HCT116 (cell line): ENCODE data around the gene ZNF417. TPM values are rescaled to one million over a fixed set of nuclear protein-coding genes. Genes with fewer than 3 reads are reported as not detected.
"Not testable (repeated sequence)": the region's sequence is repeated elsewhere in the genome, so short reads cannot be mapped to it uniquely, and the experiment has no call there.

Experiments used
- ATAC-seq: fragments of 200-7000 bp; cut with Tn5 transposase; 2 replicates; pipeline ENCODE4 v1.9.1; 2020; ENCODE audit warnings: mild to moderate bottlenecking, moderate library complexity
- BruUV-seq: library from RNA; stranded (reverse); fragments of 400-500 nt; replicated peaks from 2 replicates; lab custom pipeline; 2021; lab: Mats Ljungman, UMichigan
- CTCF ChIA-PET: fragments of 300-600 bp; sonication (Branson Sonifier 250); formaldehyde crosslinking; loops from one replicate; lab custom pipeline; 2021; ENCODE audit warnings: antibody characterized with exemption; lab: Charles Lee
- POLR2A ChIA-PET: fragments of 300-600, 350-600 bp; sonication (Branson Sonifier 250); formaldehyde crosslinking; loops from one replicate; lab custom pipeline; 2021; ENCODE audit warnings: antibody characterized with exemption; lab: Charles Lee
- RAD21 ChIA-PET, 2 experiments: fragments of 300-600 bp; sonication (Branson Sonifier 250); formaldehyde crosslinking; loops; one replicate each; lab custom pipeline; 2023; ENCODE audit warnings: low total read pairs in 2 of 2; ENCODE audit not compliant: uncharacterized antibody in 2 of 2, unreplicated experiment in 2 of 2, low non-redundant PET in 1 of 2; lab: Charles Lee
- DNase-seq: peaks from one replicate; pipeline ENCODE4 v3.0.0-alpha.2; 2010; ENCODE audit warnings: low read depth, low spot score
- H2AFZ ChIP-seq: fragments of 200-600 bp; shearing (Covaris generic), sonication (generic); 2 replicates; pipeline ENCODE4 v1.6.1; 2017; ENCODE audit warnings: low read depth, mixed run types, mixed read lengths, antibody characterized with exemption, low read length; ENCODE audit not compliant: poor library complexity, severe bottlenecking
- H3K27ac ChIP-seq: 2 replicates; pipeline ENCODE4 v1.5.1; 2012; ENCODE audit warnings: low read depth, low read length
- H3K27me3 ChIP-seq: fragments of 200-600 bp; sonication (generic); 2 replicates; pipeline ENCODE4 v1.6.1; 2016; ENCODE audit warnings: mixed run types, low read length, mixed read lengths; ENCODE audit not compliant: insufficient read depth
- H3K36me3 ChIP-seq, 2 experiments: fragments of 200-500 bp in 1 of 2; fragments of 200-600 bp in 1 of 2; sonication (Bioruptor generic) in 1 of 2; sonication (generic) in 1 of 2; 2 replicates each; pipeline versions ENCODE4 v1.5.1 to v1.6.1; 2014 to 2016; ENCODE audit warnings: low read length in 2 of 2, inconsistent platforms in 1 of 2, mixed read lengths in 1 of 2, mixed run types in 1 of 2; ENCODE audit not compliant: insufficient read depth in 2 of 2, control insufficient read depth in 1 of 2
- H3K4me1 ChIP-seq, 2 experiments: fragments of 200-600 bp in 1 of 2; sonication (generic) in 1 of 2; 2 replicates each; pipeline versions ENCODE4 v1.5.1 to v1.6.1; 2012 to 2017; ENCODE audit warnings: low read length in 2 of 2, inconsistent platforms in 1 of 2, mild to moderate bottlenecking in 1 of 2, mixed read lengths in 1 of 2, mixed run types in 1 of 2, moderate library complexity in 1 of 2; ENCODE audit not compliant: insufficient read depth in 2 of 2, control insufficient read depth in 1 of 2
- H3K4me2 ChIP-seq: fragments of 200-600 bp; sonication (generic); 2 replicates; pipeline ENCODE4 v1.6.1; 2017; ENCODE audit warnings: mixed run types, low read length, mixed read lengths
- H3K4me3 ChIP-seq, 2 experiments: fragments of 200-600 bp in 1 of 2; sonication (generic) in 1 of 2; replicated peaks in 1 of 2; 2 replicates each; pipeline ENCODE4 v1.5.1; 2011 to 2016; ENCODE audit warnings: low read length in 2 of 2, control low read depth in 1 of 2, low read depth in 1 of 2, mild to moderate bottlenecking in 1 of 2, mixed read lengths in 1 of 2, mixed run types in 1 of 2
- H3K79me2 ChIP-seq: fragments of 200-600 bp; sonication (generic); 2 replicates; pipeline ENCODE4 v1.6.1; 2017; ENCODE audit warnings: mild to moderate bottlenecking, mixed run types, low read length, moderate library complexity, mixed read lengths; ENCODE audit not compliant: insufficient read depth
- H3K9ac ChIP-seq: fragments of 200-600 bp; sonication (generic); 2 replicates; pipeline ENCODE4 v1.6.1; 2016; ENCODE audit warnings: low read length, mixed read lengths
- H3K9me2 ChIP-seq: fragments of 200-600 bp; sonication (generic), shearing (Covaris generic); 2 replicates; pipeline ENCODE4 v1.6.1; 2017; ENCODE audit warnings: mixed run types, mild to moderate bottlenecking, moderate library complexity; ENCODE audit not compliant: insufficient read depth
- H3K9me3 ChIP-seq, 2 experiments: fragments of 200-500 bp in 1 of 2; fragments of 200-600 bp in 1 of 2; sonication (Bioruptor generic) in 1 of 2; sonication (generic) in 1 of 2; 2 replicates each; pipeline ENCODE4 v1.6.1; 2014 to 2017; ENCODE audit warnings: low read length in 2 of 2, mixed read lengths in 2 of 2, inconsistent platforms in 1 of 2, low read depth in 1 of 2, mild to moderate bottlenecking in 1 of 2, mixed run types in 1 of 2, moderate library complexity in 1 of 2; ENCODE audit not compliant: control insufficient read depth in 1 of 2, insufficient read depth in 1 of 2
- H4K20me1 ChIP-seq: fragments of 200-600 bp; sonication (generic), shearing (Covaris generic); 2 replicates; pipeline ENCODE4 v1.6.1; 2017; ENCODE audit warnings: mixed run types, mild to moderate bottlenecking, moderate library complexity; ENCODE audit not compliant: insufficient read depth
- CBX3 ChIP-seq: IDR thresholded peaks from 2 replicates; pipeline ENCODE4 v1.6.1; 2012; ENCODE audit warnings: low read depth
- EGR1 ChIP-seq: IDR thresholded peaks from 2 replicates; pipeline ENCODE4 v1.6.1; 2012; ENCODE audit warnings: low read depth
- ELF1 ChIP-seq: IDR thresholded peaks from 2 replicates; pipeline ENCODE4 v1.6.1; 2012; ENCODE audit warnings: low read depth, borderline replicate concordance
- EZH2 ChIP-seq: fragments of 200-600 bp; sonication (generic); IDR thresholded peaks from 2 replicates; pipeline ENCODE4 v1.6.1; 2017; ENCODE audit warnings: antibody characterized with exemption, mixed run types
- EZH2phosphoT487 ChIP-seq: fragments of 200-600 bp; IDR thresholded peaks from 2 replicates; pipeline ENCODE4 v1.6.1; 2018; ENCODE audit warnings: antibody characterized with exemption, borderline replicate concordance
- FOSL1 ChIP-seq: IDR thresholded peaks from 2 replicates; pipeline ENCODE4 v1.6.1; 2012; ENCODE audit warnings: low read depth
- REST ChIP-seq: IDR thresholded peaks from 2 replicates; pipeline ENCODE4 v1.6.1; 2012; ENCODE audit warnings: low read depth
- SIN3A ChIP-seq: IDR thresholded peaks from 2 replicates; pipeline ENCODE4 v1.6.1; 2012; ENCODE audit warnings: low read depth
- SP1 ChIP-seq: IDR thresholded peaks from 2 replicates; pipeline ENCODE4 v1.6.1; 2012; ENCODE audit warnings: low read depth
- SRF ChIP-seq: IDR thresholded peaks from 2 replicates; pipeline ENCODE4 v1.6.1; 2012; ENCODE audit warnings: low read depth
- TCF7L2 ChIP-seq: IDR thresholded peaks from 2 replicates; pipeline ENCODE4 v1.7.0; 2011; ENCODE audit warnings: borderline replicate concordance, inconsistent platforms; ENCODE audit not compliant: insufficient read depth, insufficient read length; ENCODE audit errors: extremely low read depth
- ZFX ChIP-seq: fragments of 450-650 bp; IDR thresholded peaks from 2 replicates; pipeline ENCODE4 v1.6.1; 2017
- ZNF274 ChIP-seq: fragments of 200-500 bp; sonication (Bioruptor generic); IDR thresholded peaks from 2 replicates; pipeline ENCODE4 v1.6.1; 2014; ENCODE audit warnings: mild to moderate bottlenecking, low read depth, low read length, inconsistent platforms
- intact Hi-C: fragments of 100-400 bp; cut with micrococcal nuclease; formaldehyde crosslinking; loops from 2 replicates; pipeline ENCODE4 v1.10.0; 2022
- total RNA-seq: library from RNA; stranded (reverse); gene quantifications from one replicate; pipeline ENCODE4 v1.2.1, GENCODE V29; 2021; ENCODE audit not compliant: unreplicated experiment

Gene ZNF417
- total RNA-seq, 1 experiment from 2014 or later: 6.8 TPM

- intact Hi-C loops: no loop called here
- Histone ChIP-seq H4K20me1 (no peaks in the 10 kb centered on the region), H3K4me3 (no peak overlapping the region), H3K9ac (no peak overlapping the region), H3K27me3 (no peaks in the 10 kb centered on the region), H2AFZ (no peak overlapping the region), H3K4me2 (no peak overlapping the region), H3K4me1 (no peaks in the 10 kb centered on the region), H3K9me2 (no peaks in the 10 kb centered on the region), H3K36me3 (no peaks in the 10 kb centered on the region), H3K79me2 (no peaks in the 10 kb centered on the region), H3K9me3 (peaks cover 0 to 16% of the 10 kb centered on the region in 2 experiments; a peak in 1 of 4 replicates), H3K27ac (no peak overlapping the region)
- ChIA-PET CTCF (no interaction called here), RAD21 (no interaction called here), POLR2A (no interaction called here)
- TF ChIP-seq REST (no peak), ZFX (no peak), SIN3A (no peak), TCF7L2 (no peak), FOSL1 (no peak), SP1 (no peak), EZH2 (no peak), ZNF274 (no peak), SRF (no peak), ELF1 (no peak), EZH2phosphoT487 (no peak), CBX3 (no peak), EGR1 (no peak)
- ATAC-seq (no peak), DNase-seq (no peak)
- BruUV-seq: no TSS peak
Measured at GRCh38 chr19:57886046-57886445, 30.3 kb downstream of the ZNF417 start.

GRCh38 chr19:57873883-57874799 is 42.3 kb downstream of the ZNF417 start:
- H3K36me3 ChIP-seq, BruUV-seq, DNase-seq, POLR2A ChIA-PET, intact Hi-C loops, H3K4me1 ChIP-seq, H3K9ac ChIP-seq, ATAC-seq, H3K79me2 ChIP-seq, CTCF ChIA-PET, H3K4me2 ChIP-seq, H4K20me1 ChIP-seq, H3K9me2 ChIP-seq, H2AFZ ChIP-seq, H3K4me3 ChIP-seq, RAD21 ChIA-PET, H3K27ac ChIP-seq, H3K27me3 ChIP-seq: not testable (repeated sequence)
- H3K9me3 ChIP-seq: peaks cover 0 to 20% of the 10 kb centered on the region in 2 experiments; a peak in 2 of 4 replicates
